OCI-LY7 (cell line): Measurements from ENCODE around the gene SYNJ1. TPM values are rescaled to one million over a fixed set of nuclear protein-coding genes. Genes with fewer than 3 reads are reported as not detected.
"Not testable (repeated sequence)": the region's sequence is repeated elsewhere in the genome, so short reads cannot be mapped to it uniquely, and the experiment has no call there.

ENCODE experiments used
- BruUV-seq: library from RNA; stranded (reverse); fragments of 400-500 nt; replicated peaks from 2 replicates; lab custom pipeline; 2021; lab: Mats Ljungman, UMichigan
- CTCF ChIA-PET: fragments of 300-600 bp; sonication (Branson Sonifier 250); formaldehyde crosslinking; loops from one replicate; lab custom pipeline; 2022; ENCODE audit warnings: antibody characterized with exemption; ENCODE audit not compliant: unreplicated experiment; lab: Charles Lee
- POLR2A ChIA-PET: fragments of 300-600 bp; sonication (Branson Sonifier 250); formaldehyde crosslinking; loops from one replicate; lab custom pipeline; 2022; ENCODE audit warnings: antibody characterized with exemption; lab: Charles Lee
- DNase-seq: peaks from one replicate; pipeline ENCODE4 v3.0.0-alpha.2; 2015; ENCODE audit warnings: low spot score
- H2AFZ ChIP-seq: fragments of 200-600 bp; sonication (generic), shearing (Covaris generic); 2 replicates; pipeline ENCODE4 v1.6.1; 2014; ENCODE audit warnings: mild to moderate bottlenecking, antibody characterized with exemption, low read length, moderate library complexity
- H3K27ac ChIP-seq: fragments of 200-600 bp; sonication (generic); 2 replicates; pipeline ENCODE4 v1.5.1; 2014; ENCODE audit warnings: mixed run types, low read depth, mild to moderate bottlenecking, moderate library complexity, low read length, inconsistent platforms; ENCODE audit not compliant: poor library complexity, severe bottlenecking
- H3K36me3 ChIP-seq: fragments of 200-600 bp; sonication (generic); 2 replicates; pipeline ENCODE4 v1.6.1; 2014; ENCODE audit warnings: mild to moderate bottlenecking, antibody characterized with exemption, low read length, moderate library complexity, mixed read lengths; ENCODE audit not compliant: insufficient read depth
- H3K4me1 ChIP-seq: fragments of 200-600 bp; sonication (generic); 2 replicates; pipeline ENCODE4 v1.5.1; 2014; ENCODE audit warnings: mild to moderate bottlenecking, low read length; ENCODE audit not compliant: insufficient read depth, poor library complexity, severe bottlenecking
- H3K4me2 ChIP-seq: fragments of 200-600 bp; sonication (generic); 2 replicates; pipeline ENCODE4 v1.6.1; 2014; ENCODE audit warnings: mild to moderate bottlenecking, low read length
- H3K4me3 ChIP-seq: fragments of 200-600 bp; sonication (generic); 2 replicates; pipeline ENCODE4 v1.5.1; 2014; ENCODE audit warnings: mild to moderate bottlenecking, low read depth, low read length; ENCODE audit not compliant: poor library complexity, severe bottlenecking
- H3K79me2 ChIP-seq: fragments of 200-600 bp; sonication (generic); 2 replicates; pipeline ENCODE4 v1.6.1; 2016; ENCODE audit warnings: low read depth, mild to moderate bottlenecking, low read length, moderate library complexity, mixed read lengths; ENCODE audit not compliant: insufficient read depth
- H3K9me2 ChIP-seq: fragments of 200-600 bp; sonication (generic); 2 replicates; pipeline ENCODE4 v1.6.1; 2016; ENCODE audit warnings: mild to moderate bottlenecking, low read length, mixed read lengths; ENCODE audit not compliant: insufficient read depth
- H3K9me3 ChIP-seq: fragments of 200-600 bp; sonication (generic); 2 replicates; pipeline ENCODE4 v1.6.1; 2014; ENCODE audit warnings: mild to moderate bottlenecking, mixed run types, low read length, mixed read lengths
- H4K20me1 ChIP-seq: fragments of 200-600 bp; sonication (generic); 2 replicates; pipeline ENCODE4 v1.6.1; 2014; ENCODE audit warnings: mild to moderate bottlenecking, antibody characterized with exemption, low read length, moderate library complexity, mixed read lengths; ENCODE audit not compliant: insufficient read depth
- EZH2phosphoT487 ChIP-seq: fragments of 200-600 bp; sonication (generic); IDR thresholded peaks from 2 replicates; pipeline ENCODE4 v1.6.1; 2018; ENCODE audit warnings: low read depth, borderline replicate concordance, mild to moderate bottlenecking, mixed run types, antibody characterized with exemption, low read length, moderate library complexity, mixed read lengths
- intact Hi-C: fragments of 100-400 bp; cut with micrococcal nuclease; formaldehyde crosslinking; loops from one replicate; pipeline ENCODE4 v1.10.0; 2022; ENCODE audit not compliant: unreplicated experiment
- total RNA-seq, 2 experiments: library from RNA; depleted of rRNA in 1 of 2; stranded (reverse); fragments of >200 nt in 1 of 2; shearing (Covaris generic) in 1 of 2; gene quantifications; 2 replicates each; pipeline ENCODE4 v1.2.3, GENCODE V29; 2014 to 2022
- TF ChIP-seq, protein P1 (sequence below): fragments of 200-600 bp; sonication (generic); conservative IDR thresholded peaks from 2 replicates; pipeline ENCODE4 v1.5.1; 2014; ENCODE audit warnings: mild to moderate bottlenecking, antibody characterized with exemption, low read length, moderate library complexity, mixed read lengths

The SYNJ1 gene
- total RNA-seq, 2 experiments from 2014 or later: 3.8 to 8.0 TPM

DNA sequence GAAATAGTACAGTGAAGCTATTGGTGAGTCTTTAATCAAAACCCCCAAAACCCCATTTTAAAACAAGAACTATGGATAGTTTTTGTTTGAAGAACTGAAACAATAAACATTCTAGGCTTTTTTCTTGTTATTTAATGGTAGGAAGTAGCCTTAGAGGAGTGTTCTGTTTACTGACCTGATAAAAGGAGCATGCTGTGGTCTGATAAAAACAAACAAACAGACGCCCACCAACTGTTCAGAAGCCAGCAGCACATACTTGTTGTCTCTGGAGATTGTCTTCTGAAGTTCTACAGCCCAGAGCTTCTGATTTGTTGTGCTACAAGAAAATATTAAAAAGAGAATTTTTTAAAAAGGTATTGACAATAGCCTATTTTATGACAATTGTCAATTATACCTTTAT is 61.6 kb downstream of the SYNJ1 start:
- Histone ChIP-seq H2AFZ (no peak overlapping the region), H3K79me2 (no peaks in the 10 kb centered on the region), H3K36me3 (peaks cover 39% of the 10 kb centered on the region), H3K27ac (no peak overlapping the region), H3K4me2 (no peak overlapping the region), H3K9me2 (no peaks in the 10 kb centered on the region), H3K4me1 (no peaks in the 10 kb centered on the region), H3K4me3 (no peak overlapping the region), H3K9me3 (0 out of 2 replicates have a peak, but pooled peaks cover 9% of the 10 kb centered on the region), H4K20me1 (no peaks in the 10 kb centered on the region)
- ChIA-PET POLR2A (no interaction called here), CTCF (no interaction called here)
- intact Hi-C loops: no loop called here
- no peak for DNase-seq
- no peak for TF ChIP-seq EZH2phosphoT487
- TF ChIP-seq, protein P1, sequence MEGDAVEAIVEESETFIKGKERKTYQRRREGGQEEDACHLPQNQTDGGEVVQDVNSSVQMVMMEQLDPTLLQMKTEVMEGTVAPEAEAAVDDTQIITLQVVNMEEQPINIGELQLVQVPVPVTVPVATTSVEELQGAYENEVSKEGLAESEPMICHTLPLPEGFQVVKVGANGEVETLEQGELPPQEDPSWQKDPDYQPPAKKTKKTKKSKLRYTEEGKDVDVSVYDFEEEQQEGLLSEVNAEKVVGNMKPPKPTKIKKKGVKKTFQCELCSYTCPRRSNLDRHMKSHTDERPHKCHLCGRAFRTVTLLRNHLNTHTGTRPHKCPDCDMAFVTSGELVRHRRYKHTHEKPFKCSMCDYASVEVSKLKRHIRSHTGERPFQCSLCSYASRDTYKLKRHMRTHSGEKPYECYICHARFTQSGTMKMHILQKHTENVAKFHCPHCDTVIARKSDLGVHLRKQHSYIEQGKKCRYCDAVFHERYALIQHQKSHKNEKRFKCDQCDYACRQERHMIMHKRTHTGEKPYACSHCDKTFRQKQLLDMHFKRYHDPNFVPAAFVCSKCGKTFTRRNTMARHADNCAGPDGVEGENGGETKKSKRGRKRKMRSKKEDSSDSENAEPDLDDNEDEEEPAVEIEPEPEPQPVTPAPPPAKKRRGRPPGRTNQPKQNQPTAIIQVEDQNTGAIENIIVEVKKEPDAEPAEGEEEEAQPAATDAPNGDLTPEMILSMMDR: no peak
- no TSS peak for BruUV-seq

DNA sequence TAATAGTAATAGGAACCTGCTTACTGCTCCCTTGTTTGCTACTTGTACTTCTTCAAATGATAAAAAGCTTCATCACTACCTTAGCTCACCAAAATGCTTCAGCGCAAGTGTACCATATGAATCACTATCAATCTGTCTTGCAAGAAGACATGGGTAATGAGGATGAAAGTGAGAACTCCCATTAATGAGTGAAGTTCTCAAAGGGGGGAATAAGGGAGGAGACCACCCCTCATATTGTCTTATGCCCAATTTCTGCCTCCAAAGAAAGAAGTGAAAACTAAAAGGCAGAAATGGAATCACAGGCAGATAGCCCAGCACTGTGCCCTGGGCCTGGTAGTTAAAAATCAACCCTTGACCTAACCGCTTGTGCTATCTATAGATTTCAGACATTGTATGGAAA is 63.7 kb downstream of the SYNJ1 start:
- H3K4me2 ChIP-seq, BruUV-seq, CTCF ChIA-PET, H3K4me1 ChIP-seq, H3K4me3 ChIP-seq, intact Hi-C loops, H4K20me1 ChIP-seq, H2AFZ ChIP-seq, H3K79me2 ChIP-seq, H3K27ac ChIP-seq, H3K9me2 ChIP-seq, H3K9me3 ChIP-seq: not testable (repeated sequence)
- POLR2A ChIA-PET: interaction anchor here (0.9 to 1.2 kb wide), 2 partner anchors 9 to 19 kb away, joined by 4 to 8 read pairs; no protein-coding TSS in a partner anchor
- H3K36me3 ChIP-seq: peaks cover 48% of the 10 kb centered on the region
- DNase-seq: peak; percentile 3

DNA sequence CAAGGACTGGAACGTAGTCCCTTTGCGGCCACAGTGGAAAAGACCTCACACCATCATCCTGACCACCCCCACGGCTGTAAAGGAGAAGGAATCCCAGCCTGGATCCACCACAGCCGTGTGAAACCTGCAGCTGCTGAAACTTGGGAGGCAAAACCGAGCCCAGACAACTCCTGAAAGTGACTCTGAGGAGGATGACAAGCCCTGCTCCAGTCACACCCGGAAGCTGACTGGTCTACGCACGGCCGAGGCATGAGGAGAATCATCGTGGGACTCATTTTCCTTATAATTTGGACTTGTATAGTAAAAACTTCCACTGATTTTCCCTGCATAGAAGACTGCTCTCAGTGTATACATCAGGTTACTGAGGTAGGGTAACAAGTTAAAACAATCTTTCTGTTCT is 65.8 kb downstream of the SYNJ1 start:
- H3K27ac ChIP-seq, H3K4me1 ChIP-seq, H4K20me1 ChIP-seq, H3K79me2 ChIP-seq, H3K4me3 ChIP-seq, CTCF ChIA-PET, DNase-seq, intact Hi-C loops, POLR2A ChIA-PET, BruUV-seq, H3K9me2 ChIP-seq, H3K4me2 ChIP-seq, H2AFZ ChIP-seq: not testable (repeated sequence)
- peaks cover 63% of the 10 kb centered on the region for H3K36me3 ChIP-seq
- H3K9me3 ChIP-seq: 0 out of 2 replicates have a peak, but pooled peaks cover 23% of the 10 kb centered on the region

DNA sequence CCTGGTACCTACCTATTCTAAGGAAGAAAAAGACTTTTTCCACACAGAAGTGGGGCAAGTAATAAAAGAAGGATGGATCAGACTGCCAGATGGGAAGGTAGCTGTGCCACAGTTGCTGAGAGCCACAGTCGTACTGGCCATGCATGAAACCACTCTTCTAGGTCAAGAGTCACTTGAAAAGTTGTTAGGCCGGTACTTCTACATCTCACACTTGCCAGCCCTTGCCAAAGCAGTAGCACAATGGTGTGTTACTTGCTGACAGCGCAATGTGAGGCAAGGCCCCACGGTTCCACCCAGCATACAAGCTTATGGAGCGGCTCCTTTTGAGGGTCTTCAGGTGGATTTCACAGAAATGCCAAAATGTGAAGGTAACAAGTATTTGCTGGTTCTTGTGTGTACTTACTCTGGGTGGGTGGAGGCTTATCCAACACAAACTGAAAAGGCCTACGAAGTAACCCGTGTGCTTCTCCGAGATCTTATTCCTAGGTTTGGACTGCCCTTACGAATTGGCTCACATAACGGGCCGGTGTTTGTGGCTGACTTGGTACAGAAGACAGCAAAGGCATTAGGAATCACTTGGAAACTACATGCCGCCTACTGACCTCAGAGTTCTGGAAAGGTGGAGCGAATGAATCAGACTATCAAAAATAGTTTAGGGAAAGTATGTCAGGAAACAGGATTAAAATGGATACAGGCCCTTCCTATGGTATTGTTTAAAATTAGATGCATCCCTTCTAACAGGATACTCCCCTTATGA is 66.6 kb downstream of the SYNJ1 start:
- Histone ChIP-seq H3K36me3 (peaks cover 59% of the 10 kb centered on the region), H3K9me3 (0 out of 2 replicates have a peak, but pooled peaks cover 23% of the 10 kb centered on the region)
- H4K20me1 ChIP-seq, H3K27ac ChIP-seq, H2AFZ ChIP-seq, intact Hi-C loops, H3K79me2 ChIP-seq, H3K4me3 ChIP-seq, H3K4me2 ChIP-seq, BruUV-seq, DNase-seq, H3K4me1 ChIP-seq, H3K9me2 ChIP-seq, CTCF ChIA-PET: not testable (repeated sequence)
- POLR2A ChIA-PET: interaction anchor here (0.7 kb wide), 1 partner anchor 226 kb away, joined by 3 read pairs; no protein-coding TSS in a partner anchor
